ENCODE results near the gene OTOF. TPM values are rescaled to one million over a fixed set of nuclear protein-coding genes. Genes with fewer than 3 reads are reported as not detected.

The OTOF gene
- total RNA-seq, 1 experiment from 2014 or later, result 0.26 TPM

- H3K4me1 Mint-ChIP-seq, result no peaks in the 10 kb centered on the region
- H3K36me3 Mint-ChIP-seq, result no peaks in the 10 kb centered on the region
- ChIA-PET POLR2A (no interaction called here), CTCF (interaction anchor here (0.6 to 9.4 kb wide), 4 partner anchors 13 to 136 kb away, joined by 3 to 97 read pairs (median 10); no protein-coding TSS in a partner anchor)
- H3K4me3 Mint-ChIP-seq, result no peak overlapping the region
- H3K27ac Mint-ChIP-seq, result no peak overlapping the region
- DNase-seq (ENCODE audit: low spot score) (no peak), ATAC-seq (no peak)
- no peaks in the 10 kb centered on the region for H3K27me3 Mint-ChIP-seq (ENCODE audit: low read depth)
- no peaks in the 10 kb centered on the region for H3K9me3 Mint-ChIP-seq
- no peak for TF ChIP-seq KAT7 (CRISPR knock-in tag; IDR thresholded peaks at IDR 0.05; ENCODE audit: borderline replicate concordance)
- no peak for TF ChIP-seq ZNF138 (CRISPR knock-in tag; conservative IDR thresholded peaks at IDR 0.05)
- TF ChIP-seq TEAD1 (CRISPR knock-in tag; IDR thresholded peaks at IDR 0.05), result no peak
Measured at GRCh38 chr2:26516781-26517180, 38.9 kb upstream of the OTOF start.

- ChIA-PET CTCF (interaction anchor here (0.6 to 9.4 kb wide), 5 partner anchors 13 to 136 kb away, joined by 3 to 97 read pairs (median 6); no protein-coding TSS in a partner anchor), POLR2A (interaction anchor here (0.6 kb wide), 1 partner anchor 608 kb away, joined by 3 read pairs; no protein-coding TSS in a partner anchor)
- Mint-ChIP-seq H3K4me3 (no peak overlapping the region), H3K27ac (no peak overlapping the region), H3K9me3 (no peaks in the 10 kb centered on the region), H3K27me3 (ENCODE audit: low read depth) (no peaks in the 10 kb centered on the region), H3K36me3 (no peaks in the 10 kb centered on the region), H3K4me1 (no peaks in the 10 kb centered on the region)
- DNase-seq (ENCODE audit: low spot score) (no peak), ATAC-seq (no peak)
- TF ChIP-seq TP53 (CRISPR knock-in tag; IDR thresholded peaks at IDR 0.05), result no peak
- TF ChIP-seq E2F1 (CRISPR knock-in tag; IDR thresholded peaks at IDR 0.05), result no peak
Measured at GRCh38 chr2:26516246-26516645, 38.3 kb upstream of the OTOF start.

GRCh38 chr2:26515771-26516170 lies 37.8 kb upstream of the OTOF start:
- no peak for TF ChIP-seq NFATC4 (CRISPR knock-in tag; IDR thresholded peaks at IDR 0.05)
- no peak for TF ChIP-seq EMX1 (CRISPR knock-in tag; IDR thresholded peaks at IDR 0.05)
- TF ChIP-seq ZNF219 (CRISPR knock-in tag; IDR thresholded peaks at IDR 0.05; ENCODE audit: borderline replicate concordance), result no peak
- TF ChIP-seq ZNF317 (CRISPR knock-in tag; IDR thresholded peaks at IDR 0.05; ENCODE audit: borderline replicate concordance, low read depth), result no peak
- TF ChIP-seq ESRRA (CRISPR knock-in tag; IDR thresholded peaks at IDR 0.05; ENCODE audit: borderline replicate concordance), result no peak
- TF ChIP-seq MAX (CRISPR knock-in tag; IDR thresholded peaks at IDR 0.05), result no peak
- no peak for TF ChIP-seq TEAD4 (CRISPR knock-in tag; IDR thresholded peaks at IDR 0.05)
- no peak for TF ChIP-seq CREB1 (CRISPR knock-in tag; IDR thresholded peaks at IDR 0.05)
- TF ChIP-seq GRHL2 (CRISPR knock-in tag; IDR thresholded peaks at IDR 0.05; ENCODE audit: insufficient replicate concordance, severe bottlenecking), result no peak
- no peak for TF ChIP-seq ZNF138 (CRISPR knock-in tag; conservative IDR thresholded peaks at IDR 0.05)
- TF ChIP-seq E2F5 (CRISPR knock-in tag; IDR thresholded peaks at IDR 0.05), result no peak
- no peak for TF ChIP-seq SMAD4 (CRISPR knock-in tag; IDR thresholded peaks at IDR 0.05)
- no peak for TF ChIP-seq PRRX2 (CRISPR knock-in tag; IDR thresholded peaks at IDR 0.05)
- TF ChIP-seq ZNF425 (CRISPR knock-in tag; conservative IDR thresholded peaks at IDR 0.05), result no peak
- TF ChIP-seq ZNF263 (CRISPR knock-in tag; IDR thresholded peaks at IDR 0.05; ENCODE audit: low read depth), result no peak
- no peak for TF ChIP-seq ZNF532 (CRISPR knock-in tag; IDR thresholded peaks at IDR 0.05; ENCODE audit: borderline replicate concordance)
- H3K4me1 Mint-ChIP-seq, result no peaks in the 10 kb centered on the region
- ChIA-PET CTCF (interaction anchor here (0.7 to 9.4 kb wide), 3 partner anchors 13 to 62 kb away, joined by 3 to 97 read pairs (median 7); no protein-coding TSS in a partner anchor), POLR2A (interaction anchor here (0.6 kb wide), 1 partner anchor 607 kb away, joined by 3 read pairs; no protein-coding TSS in a partner anchor)
- no peak overlapping the region for H3K4me3 Mint-ChIP-seq
- no peak for ATAC-seq
- H3K9me3 Mint-ChIP-seq, result no peaks in the 10 kb centered on the region
- no peaks in the 10 kb centered on the region for H3K27me3 Mint-ChIP-seq (ENCODE audit: low read depth)
- no peaks in the 10 kb centered on the region for H3K36me3 Mint-ChIP-seq
- no peak for DNase-seq (ENCODE audit: low spot score)
- H3K27ac Mint-ChIP-seq, result no peak overlapping the region
